VCaP (cell line): ENCODE measurements around the gene RITA1.

Source experiments
- H3K27ac ChIP-seq: fragments of 450-650 bp; 2 replicates; pipeline ENCODE4 v1.5.1; 2017
- CTCF ChIP-seq: fragments of 450-650 bp; conservative IDR thresholded peaks from 2 replicates; pipeline ENCODE4 v1.5.1; 2017; ENCODE audit warnings: mild to moderate bottlenecking, moderate library complexity

RITA1 gene

DNA sequence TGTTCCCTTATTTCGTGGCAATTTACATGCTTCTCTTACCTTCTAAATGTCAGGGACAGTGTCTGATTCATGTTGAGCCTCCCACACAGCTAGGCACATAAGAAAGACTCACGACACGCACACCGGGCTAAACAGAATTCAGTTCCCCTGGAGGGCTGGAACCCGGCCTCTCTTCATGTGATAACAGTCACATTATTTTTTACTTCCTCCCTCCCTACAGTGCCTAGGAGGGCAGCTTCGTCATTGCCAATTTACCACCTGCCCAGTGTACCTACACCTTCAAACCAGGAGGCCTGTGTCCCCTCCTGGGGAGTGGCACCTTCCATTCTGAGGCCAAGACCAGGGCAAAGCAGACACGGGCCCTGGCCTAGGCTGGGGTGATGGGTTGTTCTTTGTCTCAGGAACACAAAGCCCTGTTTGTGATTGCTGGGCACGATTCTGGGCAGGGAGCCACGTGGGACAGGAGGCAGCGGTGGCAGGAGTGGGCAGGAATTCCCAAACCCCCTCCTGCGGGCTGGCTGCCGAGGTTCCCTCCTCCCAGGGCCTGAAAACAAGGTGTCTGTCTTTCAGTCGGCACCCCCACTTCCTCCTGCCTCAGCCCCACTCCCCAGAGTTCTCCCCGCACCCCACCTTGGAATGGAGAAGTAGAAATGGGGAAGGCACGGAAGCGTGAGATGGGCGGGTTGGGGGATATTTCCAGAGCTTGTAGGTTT is 43.2 kb upstream of the RITA1 start:
- no peak for TF ChIP-seq CTCF
- peak overlapping the region; percentile 46; the same call in 1 of the 2 replicates for H3K27ac ChIP-seq

DNA sequence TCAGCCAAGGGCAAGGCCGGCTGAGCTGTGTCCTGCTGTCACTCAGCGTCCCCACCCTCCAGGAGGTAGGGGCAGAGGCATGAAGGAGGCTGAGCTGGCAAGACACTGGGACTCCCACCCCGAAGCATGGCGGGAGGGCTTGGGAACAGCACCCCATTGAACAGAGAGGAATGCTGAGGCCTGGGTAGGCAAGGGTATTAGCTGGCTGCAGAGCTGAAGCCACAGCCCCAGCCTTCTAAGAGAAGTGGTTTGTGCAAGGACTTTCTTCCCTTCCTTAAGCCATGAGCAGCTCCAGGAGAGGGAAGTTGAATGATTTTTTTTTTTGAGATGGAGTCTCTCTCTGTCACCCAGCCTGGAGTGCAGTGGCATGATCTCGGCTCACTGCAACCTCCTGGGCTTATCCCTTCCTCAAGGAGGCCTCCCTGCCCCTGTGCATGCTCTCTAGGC is 42.6 kb upstream of the RITA1 start:
- no peak for TF ChIP-seq CTCF
- peak overlapping the region; percentile 46; the same call in 1 of the 2 replicates for H3K27ac ChIP-seq

DNA sequence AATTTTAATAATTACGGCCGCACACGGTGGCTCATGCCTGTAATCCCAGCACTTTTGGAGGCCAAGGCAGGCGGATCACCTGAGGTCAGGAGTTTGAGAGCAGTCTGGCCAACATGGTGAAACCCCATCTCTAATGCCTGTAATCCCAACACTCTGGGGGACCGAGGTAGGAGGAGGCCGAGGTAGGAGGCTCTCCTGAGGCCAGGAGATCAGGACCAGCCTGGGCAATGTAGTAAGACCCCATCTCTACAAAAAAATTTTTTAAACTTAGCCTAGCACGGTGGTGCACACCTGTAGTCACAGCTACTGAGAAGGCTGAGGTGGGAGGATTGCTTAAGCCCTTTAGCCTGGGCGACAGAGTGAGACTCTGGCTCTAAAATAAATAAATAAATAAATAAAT is 41.6 kb upstream of the RITA1 start:
- TF ChIP-seq CTCF = no peak
- no peak overlapping the region for H3K27ac ChIP-seq

DNA sequence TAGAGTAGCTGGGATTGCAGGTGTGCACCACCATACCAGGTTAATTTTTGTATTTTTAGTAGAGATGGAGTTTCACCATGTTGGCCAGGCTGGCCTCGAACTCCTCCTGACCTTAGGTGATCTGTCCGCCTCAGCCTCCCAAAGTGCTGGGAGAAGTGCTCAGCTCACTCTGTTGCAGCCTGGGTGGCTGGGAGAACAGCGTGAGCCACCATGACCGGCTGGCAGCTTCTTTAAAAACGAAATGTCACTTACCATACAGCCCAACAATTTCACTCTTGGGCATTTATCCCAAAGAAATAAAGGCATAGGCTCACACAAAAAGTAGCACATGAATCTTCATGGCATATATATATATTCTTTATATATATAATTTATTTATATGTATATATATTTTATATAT is 40.7 kb upstream of the RITA1 start:
- TF ChIP-seq CTCF = no peak
- H3K27ac ChIP-seq = no peak overlapping the region

GRCh38 chr12:113145720-113146551 is 39.6 kb upstream of the RITA1 start:
- H3K27ac ChIP-seq = no peak overlapping the region
- no peak for TF ChIP-seq CTCF

- H3K27ac ChIP-seq = no peak overlapping the region
- TF ChIP-seq CTCF = no peak
Measured at GRCh38 chr12:113146999-113147398, 38.5 kb upstream of the RITA1 start.

DNA sequence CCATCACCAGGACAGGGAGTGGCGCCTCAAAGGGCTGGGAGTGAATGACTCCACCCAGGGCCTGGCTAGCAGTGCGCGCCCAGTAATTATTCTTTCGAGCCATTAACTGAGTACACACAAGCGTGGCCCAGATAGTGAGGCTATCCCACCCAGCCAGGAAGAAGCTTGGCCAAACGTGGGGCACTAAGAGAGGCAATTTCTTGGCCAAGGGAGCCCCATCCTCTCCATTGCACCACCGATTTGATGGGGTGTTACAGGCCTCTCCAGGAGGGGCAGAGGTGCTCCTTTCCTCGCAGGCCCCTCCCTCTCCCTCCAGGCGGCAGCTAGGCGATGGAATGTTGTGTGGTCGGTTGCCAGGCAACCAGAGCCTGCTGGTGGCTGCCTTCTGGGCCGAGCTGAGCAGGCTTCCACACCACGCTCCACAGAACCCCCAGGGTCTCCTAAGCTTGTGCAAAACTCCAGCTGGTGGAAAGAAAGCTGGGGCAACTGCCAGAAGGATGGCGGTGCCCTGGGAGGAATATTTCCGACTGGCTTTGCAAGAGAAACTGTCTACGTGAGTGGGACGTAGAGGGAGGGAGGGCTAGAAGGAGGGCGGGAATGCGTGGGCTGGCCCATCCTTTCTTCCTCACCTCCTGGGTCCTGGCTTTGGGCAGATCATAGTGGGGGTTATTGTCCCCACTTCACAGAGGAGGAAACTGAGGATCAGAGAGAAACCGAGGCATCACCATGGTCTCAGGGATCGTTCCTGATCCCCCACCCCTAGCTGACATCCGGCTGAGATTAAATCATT is 36.0 kb upstream of the RITA1 start, which contains the start of gene CFAP73:
Gene CFAP73, plus strand, starts transcription at position 364 of the 790 bp plus-strand sequence. Its CDS starts 134 bp downstream, at position 498.
- H3K27ac ChIP-seq = no peak within 1 kb of the TSS
- TF ChIP-seq CTCF = no peak
